Body of pancreas (tissue), 4 donors: ENCODE measurements around the gene EID1. TPM values are rescaled to one million over a fixed set of nuclear protein-coding genes. Genes with fewer than 3 reads are reported as not detected.
"Not testable (repeated sequence)": the region's sequence is repeated elsewhere in the genome, so short reads cannot be mapped to it uniquely, and the experiment has no call there.

Source experiments
- ATAC-seq: fragments of 150-250 bp; one replicate; pipeline ENCODE4 v1.9.1; 2016
- DNase-seq, 4 donors: peaks; one replicate each; pipeline ENCODE4 v3.0.0-alpha.2; 2019
- H3K27ac ChIP-seq, 4 donors: fragments of 200-600 bp; sonication (generic); 1 replicate in 3 of 4; 2 replicates in 1 of 4; pipeline versions ENCODE4 v1.5.1 to v1.6.1; 2016 to 2019; ENCODE audit warnings: mild to moderate bottlenecking in 1 of 4, mixed read lengths in 1 of 4, moderate library complexity in 1 of 4
- H3K27me3 ChIP-seq, 2 donors: fragments of 200-600 bp; sonication (generic); one replicate each; pipeline ENCODE4 v1.6.0; 2016; ENCODE audit warnings: mild to moderate bottlenecking in 1 of 2
- H3K36me3 ChIP-seq, 2 donors: fragments of 200-600 bp; sonication (generic); replicated peaks in 1 of 2; 2 replicates each; pipeline ENCODE4 v1.5.1; 2016; ENCODE audit warnings: low read depth in 2 of 2; ENCODE audit not compliant: insufficient read depth in 1 of 2
- H3K4me1 ChIP-seq: fragments of 200-600 bp; sonication (generic); one replicate; pipeline ENCODE4 v1.6.0; 2016
- H3K4me3 ChIP-seq, 2 donors: fragments of 200-600 bp; sonication (generic); 1 replicate in 1 of 2; 2 replicates in 1 of 2; pipeline ENCODE4 v1.5.1; 2016 to 2019
- H3K9me3 ChIP-seq, 3 donors: fragments of 200-600 bp; sonication (generic); 1 replicate in 2 of 3; 2 replicates in 1 of 3; pipeline ENCODE4 v1.5.1; 2016
- CTCF ChIP-seq, 7 experiments: fragments of 450-650 bp in 4 of 7; fragments of 200-600 bp in 3 of 7; sonication (generic) in 3 of 7; IDR thresholded peaks; one replicate each; pipeline ENCODE4 v1.5.1; 2016 to 2019; ENCODE audit warnings: antibody characterized with exemption in 7 of 7
- POLR2A ChIP-seq, 3 donors: fragments of 450-650 bp; IDR thresholded peaks; one replicate each; pipeline ENCODE4 v1.6.1; 2016; ENCODE audit warnings: antibody characterized with exemption in 3 of 3, mild to moderate bottlenecking in 2 of 3
- WGBS, 2 donors: methylation state at CpG; one replicate each; pipeline ENCODE4 v1.1.5; 2017; 5-methylcytosine and 5-hydroxymethylcytosine counted together
- intact Hi-C: fragments of 100-400 bp; cut with DNase I; formaldehyde crosslinking; loops from one replicate; pipeline ENCODE4 v1.15.1; 2023
- total RNA-seq, 2 donors: library from RNA; depleted of rRNA; stranded (reverse); fragments of >200 nt; gene quantifications; one replicate each; pipeline ENCODE4 v1.1.0, GENCODE V29; 2016

EID1 gene
- total RNA-seq, 2 donors from 2014 or later: 60.0 to 182 TPM

GRCh38 chr15:48851956-48852355 is 26.0 kb upstream of the EID1 start:
- Histone ChIP-seq H3K36me3 (no peaks in the 10 kb centered on the region), H3K27me3 (no peaks in the 10 kb centered on the region), H3K4me1 (peaks cover 9% of the 10 kb centered on the region), H3K9me3 (no peaks in the 10 kb centered on the region), H3K27ac (no peak overlapping the region), H3K4me3 (no peak overlapping the region)
- ATAC-seq (no peak), DNase-seq (no peak)
- intact Hi-C loops: loop anchor here (10.0 kb wide), 2 partner anchors 487 to 573 kb away; partner anchors contain the start of gene FGF7
- no peak for TF ChIP-seq POLR2A (IDR thresholded peaks at IDR 0.05)
- no peak for TF ChIP-seq CTCF (IDR thresholded peaks at IDR 0.05)

DNA sequence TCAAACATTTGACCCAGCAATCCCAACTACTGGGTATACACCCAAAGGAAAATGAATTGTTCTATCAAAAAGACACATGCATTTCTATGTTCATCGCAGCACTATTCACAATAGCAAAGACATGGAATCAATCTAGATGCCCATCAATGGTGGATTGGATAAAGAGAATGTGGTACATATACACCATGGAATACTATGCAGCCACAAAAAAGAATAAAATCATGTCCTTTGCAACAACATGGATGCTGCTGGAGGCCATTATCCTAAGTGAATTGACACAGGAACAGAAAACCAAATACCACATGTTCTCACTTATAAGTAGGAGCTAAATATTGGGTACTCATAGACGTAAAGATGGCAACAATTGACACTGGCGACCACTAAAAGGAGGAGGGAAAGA is 23.5 kb upstream of the EID1 start:
- not testable (repeated sequence) for H3K4me3 ChIP-seq, H3K27ac ChIP-seq, ATAC-seq, H3K9me3 ChIP-seq, H3K27me3 ChIP-seq, H3K36me3 ChIP-seq, DNase-seq, H3K4me1 ChIP-seq
- WGBS, 2 donors: 89 to 90% methylated on average over 3 of the region's 3 CpGs
- intact Hi-C loops: loop anchor here (10.0 kb wide), 2 partner anchors 490 to 570 kb away; partner anchors contain the start of gene FGF7

GRCh38 chr15:48855501-48856440 is 22.2 kb upstream of the EID1 start:
- H3K27me3 ChIP-seq: no peaks in the 10 kb centered on the region
- H3K27ac ChIP-seq: no peak overlapping the region
- WGBS, 2 donors: 12 to 14% methylated on average over 6 of the region's 6 CpGs
- intact Hi-C loops: loop anchor here (10.0 kb wide), 2 partner anchors 491 to 569 kb away; partner anchors contain the start of gene FGF7
- H3K9me3 ChIP-seq: no peaks in the 10 kb centered on the region
- TF ChIP-seq CTCF (IDR thresholded peaks at IDR 0.05) (peak; percentile 30 to 70 (median 52)), POLR2A (IDR thresholded peaks at IDR 0.05) (no peak)
- peaks cover 9% of the 10 kb centered on the region for H3K4me1 ChIP-seq
- DNase-seq: peak; percentile 17 to 53 (median 34)
- H3K36me3 ChIP-seq: no peaks in the 10 kb centered on the region
- no peak overlapping the region for H3K4me3 ChIP-seq
- peak; percentile 75 for ATAC-seq

- H3K27me3 ChIP-seq: no peaks in the 10 kb centered on the region
- TF ChIP-seq CTCF (IDR thresholded peaks at IDR 0.05): no peak
- TF ChIP-seq POLR2A (IDR thresholded peaks at IDR 0.05): no peak
- H3K4me1 ChIP-seq: peaks cover 9% of the 10 kb centered on the region
- no peaks in the 10 kb centered on the region for H3K9me3 ChIP-seq
- H3K36me3 ChIP-seq: no peaks in the 10 kb centered on the region
- WGBS, 2 donors: 54 to 60% methylated on average over 2 of the region's 2 CpGs
- H3K27ac ChIP-seq: no peak overlapping the region
- no peak for DNase-seq
- ATAC-seq: no peak
- no peak overlapping the region for H3K4me3 ChIP-seq
- intact Hi-C loops: loop anchor here (10.0 kb wide), 2 partner anchors 492 to 568 kb away; partner anchors contain the start of gene FGF7
These were observed 21.0 kb upstream of the EID1 start for GRCh38 chr15:48856942-48857341.

DNA sequence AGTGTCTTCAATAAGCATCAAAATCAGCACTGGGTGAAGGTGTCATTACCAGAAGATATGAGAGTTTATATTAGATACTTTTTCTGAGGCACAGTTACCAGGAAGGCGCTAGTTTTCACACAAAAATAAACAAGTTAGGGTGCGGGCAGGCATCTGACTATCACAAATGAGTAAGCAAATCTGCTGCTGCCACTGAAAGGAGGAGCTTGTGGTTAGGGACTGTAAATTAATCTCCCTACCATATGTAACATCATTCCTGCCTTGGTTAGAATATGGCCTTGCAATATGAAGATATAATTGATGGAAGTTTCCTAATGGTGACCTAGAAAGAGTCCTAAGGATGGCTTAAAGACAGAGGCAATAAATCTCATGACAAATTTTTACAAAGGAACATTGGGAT is 19.5 kb upstream of the EID1 start:
- no peak for DNase-seq
- Histone ChIP-seq H3K27ac (no peak overlapping the region), H3K4me1 (peaks cover 9% of the 10 kb centered on the region), H3K36me3 (no peaks in the 10 kb centered on the region), H3K4me3 (no peak overlapping the region), H3K27me3 (no peaks in the 10 kb centered on the region), H3K9me3 (no peaks in the 10 kb centered on the region)
- TF ChIP-seq POLR2A (IDR thresholded peaks at IDR 0.05): no peak
- TF ChIP-seq CTCF (IDR thresholded peaks at IDR 0.05): no peak
- WGBS, 2 donors: 18 to 31% methylated on average over 2 of the region's 2 CpGs
- ATAC-seq: no peak
- intact Hi-C loops: loop anchor here (10.0 kb wide), 2 partner anchors 494 to 566 kb away; partner anchors contain the start of gene FGF7
